GM23338 (cell line): ENCODE results near the gene HECTD2. TPM values are rescaled to one million over a fixed set of nuclear protein-coding genes. Genes with fewer than 3 reads are reported as not detected.

ENCODE experiments used
- ATAC-seq: fragments of 200-7000 bp; cut with Tn5 transposase; 3 replicates; pipeline ENCODE4 v1.9.1; 2020
- DNase-seq: peaks from one replicate; pipeline ENCODE4 v3.0.0-alpha.2; 2015; ENCODE audit warnings: low spot score
- H2AFZ ChIP-seq: fragments of 200-600 bp; sonication (generic); 2 replicates; pipeline ENCODE4 v1.8.0; 2016; ENCODE audit warnings: antibody characterized with exemption, mild to moderate bottlenecking, moderate library complexity
- H3F3A ChIP-seq: fragments of 200-600 bp; sonication (generic); replicated peaks from 2 replicates; pipeline ENCODE4 v1.8.0; 2017; ENCODE audit warnings: antibody characterized with exemption, mixed run types, low read depth
- H3K27ac ChIP-seq: fragments of 200-600 bp; sonication (generic); 2 replicates; pipeline ENCODE4 v1.6.1; 2016; ENCODE audit warnings: low read depth
- H3K27me3 ChIP-seq: fragments of 200-600 bp; sonication (generic); 2 replicates; pipeline ENCODE4 v1.8.0; 2016; ENCODE audit warnings: mild to moderate bottlenecking, mixed run types, moderate library complexity; ENCODE audit not compliant: insufficient read depth
- H3K36me3 ChIP-seq: fragments of 200-600 bp; sonication (generic); 2 replicates; pipeline ENCODE4 v1.8.0; 2016; ENCODE audit warnings: mild to moderate bottlenecking; ENCODE audit not compliant: insufficient read depth
- H3K4me1 ChIP-seq: fragments of 200-600 bp; sonication (generic); 2 replicates; pipeline ENCODE4 v1.8.0; 2016; ENCODE audit warnings: mild to moderate bottlenecking, moderate library complexity; ENCODE audit not compliant: insufficient read depth
- H3K4me2 ChIP-seq: fragments of 200-600 bp; sonication (generic); 2 replicates; pipeline ENCODE4 v1.7.1; 2017; ENCODE audit warnings: mixed run types
- H3K4me3 ChIP-seq: fragments of 200-600 bp; sonication (generic); 2 replicates; pipeline ENCODE4 v1.6.1; 2016; ENCODE audit warnings: mixed run types
- H3K79me2 ChIP-seq: fragments of 200-600 bp; sonication (generic); replicated peaks from 2 replicates; pipeline ENCODE4 v1.8.0; 2017; ENCODE audit warnings: mild to moderate bottlenecking; ENCODE audit not compliant: insufficient read depth
- H3K9me2 ChIP-seq: fragments of 200-600 bp; sonication (generic); 2 replicates; pipeline ENCODE4 v1.8.0; 2017; ENCODE audit not compliant: insufficient read depth
- H4K20me1 ChIP-seq: fragments of 200-600 bp; sonication (generic); replicated peaks from 2 replicates; pipeline ENCODE4 v1.8.0; 2017; ENCODE audit warnings: mild to moderate bottlenecking; ENCODE audit not compliant: insufficient read depth
- H3K27ac Mint-ChIP-seq: 2 replicates; pipeline ENCODE4 v1.8.0; 2020; ENCODE audit warnings: inconsistent platforms, mild to moderate bottlenecking, moderate library complexity, mixed read lengths
- H3K27me3 Mint-ChIP-seq: 3 replicates; pipeline ENCODE4 v1.8.0; 2022; ENCODE audit warnings: low read depth, mild to moderate bottlenecking, moderate library complexity, mixed read lengths, inconsistent platforms; ENCODE audit not compliant: insufficient read depth, poor library complexity
- H3K36me3 Mint-ChIP-seq: 3 replicates; pipeline ENCODE4 v1.8.0; 2021; ENCODE audit warnings: low read depth, mild to moderate bottlenecking, inconsistent platforms, moderate library complexity, mixed read lengths
- H3K4me1 Mint-ChIP-seq: 3 replicates; pipeline ENCODE4 v1.8.0; 2020; ENCODE audit warnings: mild to moderate bottlenecking, inconsistent platforms, mixed read lengths
- H3K4me3 Mint-ChIP-seq: 3 replicates; pipeline ENCODE4 v1.8.0; 2021; ENCODE audit warnings: moderate library complexity, mild to moderate bottlenecking, inconsistent platforms, mixed read lengths
- H3K9me3 Mint-ChIP-seq: 3 replicates; pipeline ENCODE4 v1.8.0; 2020; ENCODE audit warnings: moderate library complexity, mild to moderate bottlenecking, inconsistent platforms, mixed read lengths
- CREB1 ChIP-seq: fragments of 250-450 bp; sonication (Bioruptor Pico); IDR thresholded peaks from 2 replicates; pipeline ENCODE4 v1.5.0; 2020; ENCODE audit warnings: low read depth, mild to moderate bottlenecking, moderate library complexity
- CTCF ChIP-seq, 2 experiments: fragments of 200-600 bp in 1 of 2; sonication (generic) in 1 of 2; conservative IDR thresholded peaks; 2 replicates each; pipeline versions ENCODE4 v1.5.1 to v1.6.1; 2016 to 2017; ENCODE audit warnings: antibody characterized with exemption in 2 of 2, low read depth in 2 of 2, mild to moderate bottlenecking in 2 of 2, moderate library complexity in 1 of 2
- ETS1 ChIP-seq: IDR thresholded peaks from 2 replicates; pipeline ENCODE4 v1.6.1; 2016; ENCODE audit warnings: antibody characterized with exemption
- EZH2phosphoT487 ChIP-seq: fragments of 200-600 bp; sonication (generic); IDR thresholded peaks from one replicate; pipeline ENCODE4 v1.8.1; 2018; ENCODE audit warnings: antibody characterized with exemption; ENCODE audit not compliant: unreplicated experiment
- JUNB ChIP-seq: IDR thresholded peaks from one replicate; pipeline ENCODE4 v1.6.1; 2016; ENCODE audit warnings: antibody characterized with exemption; ENCODE audit not compliant: unreplicated experiment
- POLR2AphosphoS5 ChIP-seq: IDR thresholded peaks from 2 replicates; pipeline ENCODE4 v1.6.1; 2016; ENCODE audit warnings: antibody characterized with exemption, low read depth
- ZNF114 ChIP-seq: fragments of 250-450 bp; sonication (Bioruptor Pico); IDR thresholded peaks from 2 replicates; pipeline ENCODE4 v1.5.0; 2020; ENCODE audit warnings: mild to moderate bottlenecking, moderate library complexity
- ZNF331 ChIP-seq: fragments of 250-450 bp; sonication (Bioruptor Pico); IDR thresholded peaks from 2 replicates; pipeline ENCODE4 v1.5.0; 2020; ENCODE audit warnings: low read depth, mild to moderate bottlenecking, moderate library complexity
- polyA plus RNA-seq: library from polyadenylated mRNA; unstranded; fragments of >200 nt; fragmentation: Nextera tagmentation; extraction: Ambion mirVana; gene quantifications from 2 replicates; pipeline ENCODE4 v1.2.1, GENCODE V29; 2016
- total RNA-seq: library from RNA; depleted of rRNA; stranded (reverse); fragments of >200 nt; shearing (Covaris generic); gene quantifications from 2 replicates; pipeline ENCODE4 v1.2.3, GENCODE V29; 2014

The HECTD2 gene
- total and polyA plus RNA-seq, 2 experiments from 2014 or later, result 8.5 to 14.4 TPM

- Mint-ChIP-seq H3K4me3 (no peak overlapping the region), H3K27me3 (peaks cover 5% of the 10 kb centered on the region), H3K9me3 (no peaks in the 10 kb centered on the region; the same call in 2 of the 3 replicates), H3K27ac (no peak overlapping the region), H3K36me3 (no peaks in the 10 kb centered on the region), H3K4me1 (no peaks in the 10 kb centered on the region)
- no peaks in the 10 kb centered on the region for H3F3A ChIP-seq
- H4K20me1 ChIP-seq, result no peaks in the 10 kb centered on the region
- no peaks in the 10 kb centered on the region for H3K36me3 ChIP-seq
- no peak overlapping the region for H3K27ac ChIP-seq
- no peaks in the 10 kb centered on the region for H3K79me2 ChIP-seq
- ATAC-seq, result no peak
- 0 out of 2 replicates have a peak, but pooled peaks cover 7% of the 10 kb centered on the region for H3K9me2 ChIP-seq
- TF ChIP-seq CTCF (conservative IDR thresholded peaks at IDR 0.05; ENCODE audit: low read depth in 2 of 2) (no peak), ZNF331 (CRISPR knock-in tag) (no peak), CREB1 (CRISPR knock-in tag) (no peak), EZH2phosphoT487 (no peak), ETS1 (no peak)
- H3K4me3 ChIP-seq, result no peak overlapping the region
- no peak for DNase-seq
- H3K4me2 ChIP-seq, result no peak overlapping the region
- H3K4me1 ChIP-seq, result no peaks in the 10 kb centered on the region
- H2AFZ ChIP-seq, result no peak overlapping the region
- H3K27me3 ChIP-seq, result no peaks in the 10 kb centered on the region
Measured at GRCh38 chr10:91525896-91526712, 116.0 kb downstream of the HECTD2 start.

GRCh38 chr10:91528080-91528479, 117.9 kb downstream of the HECTD2 start:
- ATAC-seq (no peak), DNase-seq (no peak)
- no peaks in the 10 kb centered on the region for H3K36me3 Mint-ChIP-seq
- Histone ChIP-seq H3K4me2 (no peak overlapping the region), H3K27me3 (no peaks in the 10 kb centered on the region), H3F3A (no peaks in the 10 kb centered on the region), H3K4me1 (no peaks in the 10 kb centered on the region), H3K27ac (no peak overlapping the region), H3K4me3 (no peak overlapping the region), H3K79me2 (no peaks in the 10 kb centered on the region), H3K36me3 (no peaks in the 10 kb centered on the region), H4K20me1 (no peaks in the 10 kb centered on the region), H3K9me2 (0 out of 2 replicates have a peak, but pooled peaks cover 7% of the 10 kb centered on the region), H2AFZ (no peak overlapping the region)
- peaks cover 4% of the 10 kb centered on the region for H3K27me3 Mint-ChIP-seq
- no peaks in the 10 kb centered on the region for H3K4me1 Mint-ChIP-seq
- H3K9me3 Mint-ChIP-seq, result no peaks in the 10 kb centered on the region; the same call in 2 of the 3 replicates
- no peak overlapping the region for H3K4me3 Mint-ChIP-seq
- no peak for TF ChIP-seq POLR2AphosphoS5
- H3K27ac Mint-ChIP-seq, result no peak overlapping the region

GRCh38 chr10:91528768-91529167, 118.6 kb downstream of the HECTD2 start:
- Histone ChIP-seq H3K27ac (no peak overlapping the region), H3K79me2 (no peaks in the 10 kb centered on the region), H3K4me3 (no peak overlapping the region), H3K4me1 (no peaks in the 10 kb centered on the region), H3K27me3 (no peaks in the 10 kb centered on the region), H3K4me2 (no peak overlapping the region), H3K36me3 (no peaks in the 10 kb centered on the region), H2AFZ (no peak overlapping the region), H3F3A (no peaks in the 10 kb centered on the region), H3K9me2 (0 out of 2 replicates have a peak, but pooled peaks cover 7% of the 10 kb centered on the region), H4K20me1 (no peaks in the 10 kb centered on the region)
- no peak for DNase-seq
- no peaks in the 10 kb centered on the region; the same call in 2 of the 3 replicates for H3K9me3 Mint-ChIP-seq
- no peak overlapping the region for H3K4me3 Mint-ChIP-seq
- H3K27ac Mint-ChIP-seq, result no peak overlapping the region
- ATAC-seq, result no peak
- no peaks in the 10 kb centered on the region for H3K36me3 Mint-ChIP-seq
- peaks cover 4% of the 10 kb centered on the region for H3K27me3 Mint-ChIP-seq
- H3K4me1 Mint-ChIP-seq, result no peaks in the 10 kb centered on the region
- TF ChIP-seq CREB1 (CRISPR knock-in tag) (no peak), ETS1 (no peak), ZNF331 (CRISPR knock-in tag) (no peak), JUNB (no peak), CTCF (conservative IDR thresholded peaks at IDR 0.05; ENCODE audit: low read depth in 2 of 2) (no peak), POLR2AphosphoS5 (no peak), ZNF114 (CRISPR knock-in tag) (no peak), EZH2phosphoT487 (no peak)
